RWPE2 (cell line): ENCODE data around the gene CHRND.

Experiments
- ATAC-seq: fragments of 200-7000 bp; cut with Tn5 transposase; 3 replicates; pipeline ENCODE4 v1.9.1; 2021; ENCODE audit warnings: low read depth
- DNase-seq: peaks from one replicate; pipeline ENCODE4 v3.0.0-alpha.2; 2020; ENCODE audit warnings: low spot score
- H3K27ac ChIP-seq: fragments of 450-650 bp; 2 replicates; pipeline ENCODE4 v1.5.1; 2017; ENCODE audit warnings: mild to moderate bottlenecking; ENCODE audit not compliant: poor library complexity, severe bottlenecking
- H3K27me3 ChIP-seq: fragments of 250-450 bp; sonication (Bioruptor Pico); 2 replicates; pipeline ENCODE4 v1.5.1; 2021; ENCODE audit warnings: mild to moderate bottlenecking, moderate library complexity; ENCODE audit not compliant: insufficient read depth, poor library complexity, severe bottlenecking
- H3K36me3 ChIP-seq: fragments of 250-450 bp; sonication (Bioruptor Pico); 2 replicates; pipeline ENCODE4 v1.5.1; 2020; ENCODE audit warnings: low read depth, mild to moderate bottlenecking, moderate library complexity
- H3K4me1 ChIP-seq: fragments of 250-450 bp; sonication (Bioruptor Pico); 2 replicates; pipeline ENCODE4 v1.5.1; 2021; ENCODE audit warnings: mild to moderate bottlenecking, moderate library complexity; ENCODE audit not compliant: insufficient read depth, poor library complexity, severe bottlenecking
- H3K4me3 ChIP-seq: fragments of 250-450 bp; sonication (Bioruptor Pico); 2 replicates; pipeline ENCODE4 v1.5.1; 2021; ENCODE audit warnings: mild to moderate bottlenecking, moderate library complexity; ENCODE audit not compliant: severe bottlenecking
- H3K9me3 ChIP-seq: fragments of 250-450 bp; sonication (Bioruptor Pico); 2 replicates; pipeline ENCODE4 v1.5.1; 2021; ENCODE audit warnings: mild to moderate bottlenecking, moderate library complexity; ENCODE audit not compliant: severe bottlenecking
- TF ChIP-seq, protein P1 (sequence below): fragments of 450-650 bp; IDR thresholded peaks from one replicate; pipeline ENCODE4 v1.5.1; 2017; ENCODE audit warnings: mild to moderate bottlenecking, moderate library complexity; ENCODE audit not compliant: poor library complexity, severe bottlenecking

Gene CHRND

DNA sequence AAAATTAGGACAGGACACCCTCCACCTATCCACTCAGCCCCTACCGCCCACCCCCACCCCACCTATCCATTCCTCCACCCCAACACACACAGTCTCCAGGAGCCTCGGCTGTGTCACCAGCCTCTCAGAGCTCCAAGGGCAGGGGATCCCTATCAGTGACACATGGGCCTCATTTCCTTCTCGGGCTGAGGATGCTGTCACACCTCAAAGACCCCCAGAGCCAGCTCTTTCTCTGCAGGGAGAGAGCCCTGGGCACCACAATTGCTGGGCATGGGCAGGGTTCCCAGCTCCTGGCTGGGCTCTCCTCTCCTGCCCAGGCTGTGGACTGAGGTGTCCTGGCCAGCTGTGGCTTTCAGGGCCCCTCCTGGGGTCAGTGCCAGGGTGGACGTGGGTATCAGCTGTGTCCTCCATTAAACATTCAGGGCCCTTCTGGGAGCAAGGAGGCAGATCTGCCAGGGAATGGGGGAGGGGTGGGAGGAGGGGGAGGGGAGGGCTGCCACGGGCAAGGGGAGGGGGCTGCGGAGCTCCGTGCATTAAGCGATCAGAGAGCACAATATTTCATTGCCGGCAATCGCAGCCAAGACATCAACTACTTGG is 24.1 kb upstream of the CHRND start:
- ATAC-seq (no peak), DNase-seq (no peak)
- Histone ChIP-seq H3K36me3 (no peaks in the 10 kb centered on the region), H3K27ac (no peak overlapping the region), H3K4me1 (no peaks in the 10 kb centered on the region), H3K27me3 (peaks cover 34% of the 10 kb centered on the region), H3K4me3 (no peak overlapping the region), H3K9me3 (no peaks in the 10 kb centered on the region)
- TF ChIP-seq, protein P1, sequence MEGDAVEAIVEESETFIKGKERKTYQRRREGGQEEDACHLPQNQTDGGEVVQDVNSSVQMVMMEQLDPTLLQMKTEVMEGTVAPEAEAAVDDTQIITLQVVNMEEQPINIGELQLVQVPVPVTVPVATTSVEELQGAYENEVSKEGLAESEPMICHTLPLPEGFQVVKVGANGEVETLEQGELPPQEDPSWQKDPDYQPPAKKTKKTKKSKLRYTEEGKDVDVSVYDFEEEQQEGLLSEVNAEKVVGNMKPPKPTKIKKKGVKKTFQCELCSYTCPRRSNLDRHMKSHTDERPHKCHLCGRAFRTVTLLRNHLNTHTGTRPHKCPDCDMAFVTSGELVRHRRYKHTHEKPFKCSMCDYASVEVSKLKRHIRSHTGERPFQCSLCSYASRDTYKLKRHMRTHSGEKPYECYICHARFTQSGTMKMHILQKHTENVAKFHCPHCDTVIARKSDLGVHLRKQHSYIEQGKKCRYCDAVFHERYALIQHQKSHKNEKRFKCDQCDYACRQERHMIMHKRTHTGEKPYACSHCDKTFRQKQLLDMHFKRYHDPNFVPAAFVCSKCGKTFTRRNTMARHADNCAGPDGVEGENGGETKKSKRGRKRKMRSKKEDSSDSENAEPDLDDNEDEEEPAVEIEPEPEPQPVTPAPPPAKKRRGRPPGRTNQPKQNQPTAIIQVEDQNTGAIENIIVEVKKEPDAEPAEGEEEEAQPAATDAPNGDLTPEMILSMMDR, result no peak

DNA sequence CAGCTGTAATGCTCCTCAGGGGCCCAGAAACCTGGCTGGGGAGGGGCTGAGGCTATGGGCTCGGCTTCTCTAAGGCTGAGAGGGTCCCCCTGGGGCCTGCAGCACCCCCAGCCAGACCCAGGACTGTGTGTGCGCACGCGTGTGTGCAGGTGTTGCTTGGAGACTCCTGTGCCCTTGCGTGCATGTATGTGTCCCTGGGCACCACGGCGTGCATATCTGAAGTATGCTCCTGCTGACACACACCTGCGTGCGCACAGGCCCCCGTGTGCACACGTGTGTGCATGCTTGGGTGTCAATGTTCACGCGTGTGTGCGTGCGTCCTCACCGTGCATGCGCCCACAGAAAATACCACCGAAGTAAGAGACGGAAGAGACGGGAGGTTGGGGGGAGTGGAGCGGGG is 23.4 kb upstream of the CHRND start:
- no peak overlapping the region for H3K4me3 ChIP-seq
- no peaks in the 10 kb centered on the region for H3K4me1 ChIP-seq
- H3K9me3 ChIP-seq, result no peaks in the 10 kb centered on the region
- TF ChIP-seq, protein P1, result no peak
- H3K36me3 ChIP-seq, result no peaks in the 10 kb centered on the region
- ATAC-seq (no peak), DNase-seq (no peak)
- peaks cover 34% of the 10 kb centered on the region for H3K27me3 ChIP-seq
- no peak overlapping the region for H3K27ac ChIP-seq

DNA sequence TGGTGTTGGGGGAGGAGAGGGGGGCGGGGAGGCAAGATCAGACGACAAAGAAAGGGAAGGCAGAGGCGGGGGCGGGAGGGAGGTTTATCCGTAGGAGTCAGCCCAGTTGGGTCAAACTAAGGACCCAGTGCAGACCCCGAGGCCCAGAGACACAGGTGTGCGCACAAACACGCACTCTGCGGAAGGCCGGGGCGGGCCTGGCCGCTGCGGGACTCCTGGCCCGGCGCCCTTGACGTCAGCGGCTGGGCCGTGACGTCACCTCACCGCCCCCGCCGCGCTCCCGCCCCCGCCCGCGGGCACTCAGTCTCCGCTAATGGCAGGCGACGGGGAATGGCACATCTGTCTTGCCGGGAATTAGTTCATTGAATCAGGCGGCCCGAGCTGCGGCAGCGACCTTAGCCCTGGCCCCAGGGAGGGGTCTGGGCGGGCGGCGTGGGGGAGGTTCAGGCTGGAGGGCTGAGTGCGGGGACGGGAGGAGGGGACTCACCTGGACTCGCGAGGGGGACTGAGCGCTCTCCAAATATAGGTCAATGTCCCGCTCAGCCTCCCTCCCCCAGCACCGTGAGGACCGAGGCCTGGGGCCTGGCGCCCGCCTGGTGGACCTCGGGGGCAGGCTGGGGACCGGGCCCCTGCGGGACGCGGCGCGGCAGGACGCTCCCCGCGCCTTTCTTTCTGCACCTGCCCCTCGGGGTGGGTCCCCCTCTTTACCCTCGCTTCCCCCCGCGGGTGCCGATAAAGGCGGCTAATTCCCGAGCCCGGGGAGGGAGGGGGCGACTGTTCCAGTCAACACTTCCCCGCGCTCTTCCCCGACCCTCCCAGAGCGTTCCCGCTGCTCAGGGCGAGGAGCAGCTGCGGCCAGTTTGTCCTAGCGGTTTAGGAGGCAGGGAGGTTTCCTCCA is 22.8 kb upstream of the CHRND start:
- Histone ChIP-seq H3K4me3 (peak overlapping the region; percentile 8), H3K27ac (no peak overlapping the region), H3K9me3 (no peaks in the 10 kb centered on the region), H3K36me3 (no peaks in the 10 kb centered on the region), H3K27me3 (peaks cover 34% of the 10 kb centered on the region), H3K4me1 (no peaks in the 10 kb centered on the region)
- ATAC-seq (0 out of 3 replicates have a peak, but pooled peaks have one; percentile 13), DNase-seq (no peak)
- TF ChIP-seq, protein P1, result no peak

DNA sequence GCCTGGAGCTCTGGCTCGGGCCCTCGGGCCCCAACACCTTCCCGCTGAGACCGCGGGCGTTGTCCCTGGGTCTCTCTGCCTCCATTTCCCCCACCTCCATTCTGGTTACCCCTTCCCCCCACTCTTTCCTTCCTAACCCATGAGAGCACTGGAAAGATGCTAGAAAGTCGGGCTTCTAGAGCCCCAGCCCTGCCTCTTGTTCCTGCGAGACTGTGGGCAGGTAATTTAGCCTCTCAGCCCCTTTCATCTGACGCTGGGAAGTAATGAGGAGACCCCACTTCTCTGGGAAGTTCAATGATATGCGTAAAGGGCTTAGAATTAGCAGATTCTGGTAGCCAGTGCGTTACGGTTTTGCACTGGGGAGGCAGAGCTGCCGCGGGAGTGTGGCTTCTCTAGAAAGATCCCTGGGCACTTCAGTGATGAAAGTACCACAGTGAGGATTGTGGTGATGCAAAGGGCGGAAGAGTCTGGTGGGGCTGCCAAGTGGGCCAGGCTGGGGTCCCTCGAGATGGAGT is 22.1 kb upstream of the CHRND start:
- DNase-seq (no peak), ATAC-seq (no peak)
- TF ChIP-seq, protein P1, result no peak
- Histone ChIP-seq H3K36me3 (no peaks in the 10 kb centered on the region), H3K9me3 (no peaks in the 10 kb centered on the region), H3K27ac (no peak overlapping the region), H3K4me1 (no peaks in the 10 kb centered on the region), H3K4me3 (no peak overlapping the region), H3K27me3 (peaks cover 34% of the 10 kb centered on the region)
